A673 (cell line): ENCODE data around the gene DDAH1. TPM values are rescaled to one million over a fixed set of nuclear protein-coding genes. Genes with fewer than 3 reads are reported as not detected.

Source experiments
- BruUV-seq: library from RNA; stranded (reverse); fragments of 400-500 nt; replicated peaks from 2 replicates; lab custom pipeline; 2021; lab: Mats Ljungman, UMichigan
- CTCF ChIA-PET: fragments of 300-600 bp; sonication (Branson Sonifier 250); formaldehyde crosslinking; loops from one replicate; lab custom pipeline; 2022; ENCODE audit warnings: antibody characterized with exemption; lab: Charles Lee
- POLR2A ChIA-PET: fragments of 300-600 bp; sonication (Branson Sonifier 250); formaldehyde crosslinking; loops from one replicate; lab custom pipeline; 2022; ENCODE audit warnings: antibody characterized with exemption; ENCODE audit not compliant: low non-redundant PET; lab: Charles Lee
- DNase-seq: peaks from one replicate; pipeline ENCODE4 v3.0.0-alpha.2; 2015; ENCODE audit warnings: low spot score
- H3K27ac ChIP-seq: fragments of 200-600 bp; sonication (generic); 2 replicates; pipeline ENCODE4 v1.5.1; 2016; ENCODE audit warnings: mixed run types, low read depth, mild to moderate bottlenecking, mixed read lengths, antibody characterized with exemption, low read length; ENCODE audit not compliant: poor library complexity, severe bottlenecking
- H3K27me3 ChIP-seq: fragments of 200-600 bp; sonication (generic); replicated peaks from 2 replicates; pipeline ENCODE4 v1.6.1; 2017; ENCODE audit warnings: mixed run types, low read depth, mild to moderate bottlenecking, mixed read lengths, antibody characterized with exemption, low read length; ENCODE audit not compliant: insufficient read depth, poor library complexity
- H3K36me3 ChIP-seq: fragments of 200-600 bp; sonication (generic); 2 replicates; pipeline ENCODE4 v1.6.1; 2016; ENCODE audit warnings: mixed run types, mild to moderate bottlenecking, mixed read lengths, antibody characterized with exemption, low read length; ENCODE audit not compliant: insufficient read depth, poor library complexity, severe bottlenecking
- H3K4me1 ChIP-seq: fragments of 200-600 bp; sonication (generic); 2 replicates; pipeline ENCODE4 v1.6.1; 2017; ENCODE audit warnings: mixed run types, mild to moderate bottlenecking, mixed read lengths, antibody characterized with exemption, low read length; ENCODE audit not compliant: insufficient read depth, poor library complexity, severe bottlenecking
- H3K4me3 ChIP-seq: fragments of 200-600 bp; sonication (generic); 2 replicates; pipeline ENCODE4 v1.5.1; 2016; ENCODE audit warnings: low read depth, mixed run types, mild to moderate bottlenecking, mixed read lengths, low read length; ENCODE audit not compliant: poor library complexity, severe bottlenecking
- H3K9me3 ChIP-seq: fragments of 200-600 bp; sonication (generic); 2 replicates; pipeline ENCODE4 v1.6.1; 2016; ENCODE audit warnings: mixed run types, low read depth, mild to moderate bottlenecking, mixed read lengths, antibody characterized with exemption, low read length; ENCODE audit not compliant: poor library complexity, severe bottlenecking
- CTCF ChIP-seq: fragments of 300-800, 200-600 bp; sonication (generic); conservative IDR thresholded peaks from 2 replicates; pipeline ENCODE4 v1.5.1; 2017; ENCODE audit warnings: low read depth, mild to moderate bottlenecking, antibody characterized with exemption, low read length, moderate library complexity, mixed read lengths
- EZH2 ChIP-seq: fragments of 200-600 bp; sonication (generic); IDR thresholded peaks from 2 replicates; pipeline ENCODE4 v1.6.1; 2017; ENCODE audit warnings: borderline replicate concordance, low read depth, mild to moderate bottlenecking, mixed read lengths, antibody characterized with exemption, low read length; ENCODE audit not compliant: poor library complexity, severe bottlenecking
- intact Hi-C: fragments of 100-400 bp; cut with micrococcal nuclease; formaldehyde crosslinking; loops from one replicate; pipeline ENCODE4 v1.10.0; 2022; ENCODE audit not compliant: unreplicated experiment
- total RNA-seq: library from RNA; stranded (reverse); gene quantifications from 2 replicates; pipeline ENCODE4 v1.2.3, GENCODE V29; 2021

The DDAH1 gene
- total RNA-seq, 1 experiment from 2014 or later: 32.5 TPM

GRCh38 chr1:85363521-85363920 lies 101.4 kb downstream of the DDAH1 start:
- ChIA-PET POLR2A (no interaction called here), CTCF (no interaction called here)
- H3K4me3 ChIP-seq: no peak overlapping the region
- no peaks in the 10 kb centered on the region for H3K36me3 ChIP-seq
- TF ChIP-seq EZH2 (no peak), CTCF (no peak)
- no peak for DNase-seq
- H3K4me1 ChIP-seq: peaks cover 83% of the 10 kb centered on the region
- H3K27me3 ChIP-seq: no peaks in the 10 kb centered on the region
- BruUV-seq: no TSS peak
- H3K27ac ChIP-seq: peak overlapping the region; percentile 8
- intact Hi-C loops: no loop called here
- H3K9me3 ChIP-seq: no peaks in the 10 kb centered on the region

GRCh38 chr1:85363092-85363491 lies 101.9 kb downstream of the DDAH1 start:
- ChIA-PET CTCF (no interaction called here), POLR2A (no interaction called here)
- no peaks in the 10 kb centered on the region for H3K27me3 ChIP-seq
- no peaks in the 10 kb centered on the region for H3K36me3 ChIP-seq
- no peaks in the 10 kb centered on the region for H3K9me3 ChIP-seq
- intact Hi-C loops: no loop called here
- peaks cover 83% of the 10 kb centered on the region for H3K4me1 ChIP-seq
- peak overlapping the region; percentile 8 for H3K27ac ChIP-seq
- no peak for DNase-seq
- no peak for TF ChIP-seq EZH2
- no peak for TF ChIP-seq CTCF
- H3K4me3 ChIP-seq: no peak overlapping the region
- no TSS peak for BruUV-seq

GRCh38 chr1:85361606-85362296 lies 103.2 kb downstream of the DDAH1 start:
- no peak for DNase-seq
- CTCF ChIA-PET: no interaction called here
- Histone ChIP-seq H3K27me3 (no peaks in the 10 kb centered on the region), H3K27ac (peak overlapping the region; percentile 22), H3K36me3 (no peaks in the 10 kb centered on the region), H3K4me1 (peaks cover 83% of the 10 kb centered on the region), H3K9me3 (no peaks in the 10 kb centered on the region), H3K4me3 (no peak overlapping the region)
- intact Hi-C loops: no loop called here
- TF ChIP-seq CTCF: no peak
- no peak for TF ChIP-seq EZH2
- no TSS peak for BruUV-seq
- POLR2A ChIA-PET: no interaction called here
